Measurements from ENCODE around the gene STK32C. TPM values are rescaled to one million over a fixed set of nuclear protein-coding genes. Genes with fewer than 3 reads are reported as not detected.

Gene STK32C
- total and polyA plus RNA-seq, 3 donors from 2014 or later, result 33.9 to 49.0 (median 34.2) TPM

DNA sequence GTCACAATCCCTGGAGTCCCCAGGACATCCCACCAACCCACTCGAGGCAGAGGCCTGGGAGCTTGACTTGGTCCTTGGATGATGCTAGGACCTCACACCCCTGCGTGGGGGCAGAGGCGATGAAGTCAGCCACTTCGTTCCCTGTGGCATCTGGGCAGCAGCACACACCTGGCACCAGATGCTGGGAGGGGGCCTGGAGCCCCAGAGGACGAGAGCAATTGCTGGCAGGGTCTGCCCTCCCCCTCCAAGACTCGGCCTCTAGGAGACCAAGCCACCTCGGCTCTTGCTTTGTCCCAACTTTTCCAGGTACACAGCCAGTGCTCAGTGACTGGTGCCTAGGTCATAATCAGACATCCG, 81.9 kb downstream of the STK32C start:
- Histone ChIP-seq H3K27ac (no peak overlapping the region), H3K4me1 (no peaks in the 10 kb centered on the region), H3K4me3 (no peak overlapping the region), H3K27me3 (no peaks in the 10 kb centered on the region), H3K9me3 (no peaks in the 10 kb centered on the region), H3K36me3 (ENCODE audit: low read depth, missing control alignments) (no peaks in the 10 kb centered on the region)
- intact Hi-C loops (cut with DNase I; ENCODE audit: low total_unique reads), result loop anchor here (10.0 kb wide), 1 partner anchor 129 kb away; no protein-coding TSS in a partner anchor
- 78 to 83% methylated on average over 3 to 8 of the region's 8 CpGs for WGBS, 2 donors
- no peak for DNase-seq
- TF ChIP-seq, protein P1, sequence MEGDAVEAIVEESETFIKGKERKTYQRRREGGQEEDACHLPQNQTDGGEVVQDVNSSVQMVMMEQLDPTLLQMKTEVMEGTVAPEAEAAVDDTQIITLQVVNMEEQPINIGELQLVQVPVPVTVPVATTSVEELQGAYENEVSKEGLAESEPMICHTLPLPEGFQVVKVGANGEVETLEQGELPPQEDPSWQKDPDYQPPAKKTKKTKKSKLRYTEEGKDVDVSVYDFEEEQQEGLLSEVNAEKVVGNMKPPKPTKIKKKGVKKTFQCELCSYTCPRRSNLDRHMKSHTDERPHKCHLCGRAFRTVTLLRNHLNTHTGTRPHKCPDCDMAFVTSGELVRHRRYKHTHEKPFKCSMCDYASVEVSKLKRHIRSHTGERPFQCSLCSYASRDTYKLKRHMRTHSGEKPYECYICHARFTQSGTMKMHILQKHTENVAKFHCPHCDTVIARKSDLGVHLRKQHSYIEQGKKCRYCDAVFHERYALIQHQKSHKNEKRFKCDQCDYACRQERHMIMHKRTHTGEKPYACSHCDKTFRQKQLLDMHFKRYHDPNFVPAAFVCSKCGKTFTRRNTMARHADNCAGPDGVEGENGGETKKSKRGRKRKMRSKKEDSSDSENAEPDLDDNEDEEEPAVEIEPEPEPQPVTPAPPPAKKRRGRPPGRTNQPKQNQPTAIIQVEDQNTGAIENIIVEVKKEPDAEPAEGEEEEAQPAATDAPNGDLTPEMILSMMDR (IDR thresholded peaks at IDR 0.05), result no peak
- TF ChIP-seq POLR2A (IDR thresholded peaks at IDR 0.05), result no peak

DNA sequence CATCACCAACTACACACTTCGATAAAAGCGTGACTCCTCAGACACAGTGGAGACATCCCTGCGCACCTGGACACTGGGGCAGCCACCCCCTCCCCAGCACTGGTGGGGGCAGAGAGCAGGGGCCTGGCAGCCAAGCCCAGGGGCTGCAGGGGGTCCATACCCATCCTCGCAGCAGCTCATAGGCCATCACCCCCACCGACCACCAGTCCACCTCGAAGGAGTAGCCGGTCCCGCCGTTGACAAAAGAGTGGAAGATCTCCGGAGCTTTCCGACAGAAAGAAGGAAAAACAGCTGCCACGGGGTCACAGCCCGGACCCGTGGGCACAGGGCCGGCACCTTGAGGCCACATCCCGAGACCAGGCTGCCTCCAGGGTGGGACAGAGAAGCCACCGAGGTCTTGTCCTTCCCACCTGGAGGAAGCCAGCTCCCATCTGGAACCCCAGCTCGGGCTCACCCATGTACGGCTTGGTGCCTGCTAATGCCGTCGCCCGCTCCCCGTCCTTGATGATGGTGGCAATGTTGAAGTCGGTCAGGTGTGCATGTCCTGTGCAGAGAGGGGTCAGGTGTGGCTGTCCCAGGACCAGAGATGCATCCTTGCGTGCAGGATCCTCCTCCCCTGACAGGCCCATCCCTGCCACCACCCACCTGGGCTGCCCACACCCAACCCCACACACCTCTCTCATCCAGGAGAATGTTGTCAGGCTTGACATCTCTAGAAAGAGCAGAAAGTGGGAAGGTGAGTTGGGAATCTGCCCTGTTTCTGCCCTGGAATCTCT, 82.5 kb downstream of the STK32C start:
- DNase-seq, result no peak
- no peaks in the 10 kb centered on the region for H3K36me3 ChIP-seq (ENCODE audit: low read depth, missing control alignments)
- no peaks in the 10 kb centered on the region for H3K4me1 ChIP-seq
- TF ChIP-seq POLR2A (IDR thresholded peaks at IDR 0.05), result no peak
- TF ChIP-seq, protein P1 (IDR thresholded peaks at IDR 0.05), result no peak
- no peaks in the 10 kb centered on the region for H3K27me3 ChIP-seq
- WGBS, 2 donors, result 95 to 98% methylated on average over 16 to 25 of the region's 25 CpGs
- H3K4me3 ChIP-seq, result no peak overlapping the region
- H3K9me3 ChIP-seq, result no peaks in the 10 kb centered on the region
- intact Hi-C loops (cut with DNase I; ENCODE audit: low total_unique reads), result loop anchor here (10.0 kb wide), 1 partner anchor 130 kb away; no protein-coding TSS in a partner anchor
- no peak overlapping the region for H3K27ac ChIP-seq

DNA sequence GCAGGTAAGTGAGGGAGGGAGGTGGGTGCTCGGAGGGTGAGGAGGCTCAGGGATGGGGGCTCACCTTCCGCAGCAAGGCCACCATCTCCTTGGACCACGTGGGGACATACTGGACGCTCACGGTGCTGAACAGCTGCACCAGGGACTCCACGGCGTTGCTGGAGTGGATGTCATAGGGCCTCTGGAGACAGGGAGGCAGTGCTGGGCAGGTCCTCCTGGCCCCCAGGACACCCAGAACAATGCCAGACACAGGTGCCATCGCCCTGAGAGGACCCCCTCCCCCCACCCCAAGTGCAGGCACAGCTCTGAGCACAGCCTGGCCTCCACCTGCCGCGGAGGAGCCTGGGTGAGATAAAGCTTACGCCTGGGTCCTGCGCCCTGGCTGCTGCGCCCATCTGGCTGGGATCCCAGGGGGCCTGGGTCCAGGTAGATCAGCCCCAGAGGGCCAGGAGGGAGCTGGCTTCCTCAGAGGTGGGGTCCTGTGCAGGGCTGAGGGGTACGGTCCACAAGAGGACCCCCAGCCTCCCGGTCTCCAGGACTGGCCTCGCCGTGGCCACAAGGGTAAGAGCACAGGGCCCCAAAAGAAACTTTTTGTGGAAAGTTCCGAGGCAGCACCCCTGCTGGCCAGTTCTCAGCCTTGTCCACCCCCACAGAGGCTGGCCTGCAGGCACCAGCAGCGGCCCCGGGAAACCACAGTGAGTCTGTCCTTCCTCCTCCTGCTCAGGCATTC, 83.2 kb downstream of the STK32C start:
- WGBS, 2 donors, result 72 to 89% methylated on average over 2 to 19 of the region's 20 CpGs
- no peak for TF ChIP-seq POLR2A (IDR thresholded peaks at IDR 0.05)
- TF ChIP-seq, protein P1 (IDR thresholded peaks at IDR 0.05), result no peak

DNA sequence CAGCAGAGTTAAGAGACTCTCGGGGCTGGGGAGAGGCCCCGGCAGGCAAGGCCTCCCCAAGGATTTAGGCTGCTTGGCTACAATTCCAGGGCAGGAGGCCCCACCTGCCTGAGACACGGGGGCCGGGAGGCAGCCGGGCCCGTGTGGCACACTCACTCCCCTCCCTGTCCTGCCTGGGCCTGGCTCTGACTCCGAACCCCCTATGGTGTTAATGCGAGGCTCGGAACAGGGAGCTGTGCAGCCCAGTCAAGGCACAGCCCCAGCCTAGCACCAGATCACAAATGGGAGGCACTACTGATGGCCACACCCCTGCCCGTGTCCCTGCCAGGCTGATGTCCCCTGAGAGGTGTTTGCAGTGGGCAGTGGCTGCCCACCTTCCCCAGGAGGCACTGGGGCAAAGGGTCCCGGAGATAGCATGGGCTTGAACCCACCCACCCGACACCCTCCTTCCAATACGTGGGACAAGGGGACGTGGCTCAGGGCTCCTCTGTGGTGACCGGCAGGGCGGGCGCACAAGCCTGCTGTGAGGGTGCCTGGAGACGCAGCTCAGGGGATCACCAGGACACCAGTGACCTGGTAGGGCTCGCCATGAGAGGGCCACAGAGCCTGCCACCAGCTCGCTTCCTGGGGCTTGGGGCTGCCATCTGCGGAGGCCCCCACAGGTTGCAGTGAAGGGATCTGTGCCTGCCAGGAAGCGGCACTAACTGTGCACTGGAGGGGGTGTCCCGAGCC, 84.0 kb downstream of the STK32C start:
- no peak overlapping the region for H3K27ac ChIP-seq
- H3K4me3 ChIP-seq, result no peak overlapping the region
- WGBS, 2 donors, result 50 to 86% methylated on average over 4 to 23 of the region's 23 CpGs
- TF ChIP-seq, protein P1 (IDR thresholded peaks at IDR 0.05), result no peak
- TF ChIP-seq POLR2A (IDR thresholded peaks at IDR 0.05), result no peak
- H3K9me3 ChIP-seq, result no peaks in the 10 kb centered on the region
- H3K4me1 ChIP-seq, result no peaks in the 10 kb centered on the region
- H3K27me3 ChIP-seq, result no peaks in the 10 kb centered on the region
- no peak for DNase-seq
- H3K36me3 ChIP-seq (ENCODE audit: low read depth, missing control alignments), result no peaks in the 10 kb centered on the region
- intact Hi-C loops (cut with DNase I; ENCODE audit: low total_unique reads), result loop anchor here (10.0 kb wide), 1 partner anchor 131 kb away; no protein-coding TSS in a partner anchor

More for the DNA sequence above, 83.2 kb downstream of the STK32C start:
- Histone ChIP-seq H3K27ac (no peak overlapping the region), H3K4me1 (no peaks in the 10 kb centered on the region), H3K4me3 (no peak overlapping the region), H3K9me3 (no peaks in the 10 kb centered on the region), H3K36me3 (ENCODE audit: low read depth, missing control alignments) (no peaks in the 10 kb centered on the region), H3K27me3 (no peaks in the 10 kb centered on the region)
- intact Hi-C loops (cut with DNase I; ENCODE audit: low total_unique reads), result loop anchor here (10.0 kb wide), 1 partner anchor 130 kb away; no protein-coding TSS in a partner anchor
- DNase-seq, result no peak

Data from testis (tissue), 3 donors.